Measurements from ENCODE around the gene FNDC5.

The FNDC5 gene

GRCh38 chr1:32813941-32814739 lies 56.6 kb downstream of the FNDC5 start:
- no peak for DNase-seq (ENCODE audit: low read depth)

Measured in activated T-helper 9 cell treated with anti-CD3 and anti-CD28 coated beads, Interleukin-2, amount 50 U/mL, for 16 hours (primary cell).